NCI-H774 (cell line): Measurements from ENCODE around the gene IL36B.

Experiments used
- DNase-seq: peaks from one replicate; lab custom pipeline; 2025; lab: John Stamatoyannopoulos, UW

The IL36B gene

DNA sequence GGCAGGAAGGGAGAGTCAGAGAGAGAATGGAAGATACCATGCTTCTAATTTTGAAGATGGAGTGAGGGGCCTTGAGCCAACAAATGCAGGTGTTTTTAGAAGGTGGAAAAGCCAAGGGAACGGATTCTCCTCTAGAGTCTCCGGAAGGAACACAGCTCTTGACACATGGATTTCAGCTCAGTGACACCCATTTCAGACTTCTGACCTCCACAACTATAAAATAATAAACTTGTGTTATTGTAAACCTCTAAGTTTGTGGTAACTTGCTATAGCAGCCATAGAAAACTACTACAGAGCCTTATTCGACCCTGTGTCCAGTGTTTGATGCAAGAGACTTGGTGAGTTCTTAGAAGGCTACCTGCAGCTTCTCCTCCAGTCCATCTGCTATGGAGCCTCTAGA, 22.9 kb upstream of the IL36B start:
- DNase-seq: no peak

DNA sequence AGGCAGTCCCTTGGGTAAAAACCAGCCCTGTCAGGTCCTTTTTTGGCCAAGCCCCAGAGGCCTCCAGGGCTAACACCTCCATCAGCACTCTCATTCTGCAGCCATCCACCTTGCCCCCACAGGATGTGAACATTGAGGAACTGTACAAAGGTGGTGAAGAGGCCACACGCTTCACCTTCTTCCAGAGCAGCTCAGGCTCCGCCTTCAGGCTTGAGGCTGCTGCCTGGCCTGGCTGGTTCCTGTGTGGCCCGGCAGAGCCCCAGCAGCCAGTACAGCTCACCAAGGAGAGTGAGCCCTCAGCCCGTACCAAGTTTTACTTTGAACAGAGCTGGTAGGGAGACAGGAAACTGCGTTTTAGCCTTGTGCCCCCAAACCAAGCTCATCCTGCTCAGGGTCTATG, 22.4 kb upstream of the IL36B start:
- no peak for DNase-seq

GRCh38 chr2:113073325-113073834, 20.7 kb upstream of the IL36B start:
- DNase-seq: no peak

- DNase-seq: no peak
Observed at GRCh38 chr2:113072584-113072983, 19.9 kb upstream of the IL36B start.

GRCh38 chr2:113070606-113070975, 17.9 kb upstream of the IL36B start:
- no peak for DNase-seq

DNA sequence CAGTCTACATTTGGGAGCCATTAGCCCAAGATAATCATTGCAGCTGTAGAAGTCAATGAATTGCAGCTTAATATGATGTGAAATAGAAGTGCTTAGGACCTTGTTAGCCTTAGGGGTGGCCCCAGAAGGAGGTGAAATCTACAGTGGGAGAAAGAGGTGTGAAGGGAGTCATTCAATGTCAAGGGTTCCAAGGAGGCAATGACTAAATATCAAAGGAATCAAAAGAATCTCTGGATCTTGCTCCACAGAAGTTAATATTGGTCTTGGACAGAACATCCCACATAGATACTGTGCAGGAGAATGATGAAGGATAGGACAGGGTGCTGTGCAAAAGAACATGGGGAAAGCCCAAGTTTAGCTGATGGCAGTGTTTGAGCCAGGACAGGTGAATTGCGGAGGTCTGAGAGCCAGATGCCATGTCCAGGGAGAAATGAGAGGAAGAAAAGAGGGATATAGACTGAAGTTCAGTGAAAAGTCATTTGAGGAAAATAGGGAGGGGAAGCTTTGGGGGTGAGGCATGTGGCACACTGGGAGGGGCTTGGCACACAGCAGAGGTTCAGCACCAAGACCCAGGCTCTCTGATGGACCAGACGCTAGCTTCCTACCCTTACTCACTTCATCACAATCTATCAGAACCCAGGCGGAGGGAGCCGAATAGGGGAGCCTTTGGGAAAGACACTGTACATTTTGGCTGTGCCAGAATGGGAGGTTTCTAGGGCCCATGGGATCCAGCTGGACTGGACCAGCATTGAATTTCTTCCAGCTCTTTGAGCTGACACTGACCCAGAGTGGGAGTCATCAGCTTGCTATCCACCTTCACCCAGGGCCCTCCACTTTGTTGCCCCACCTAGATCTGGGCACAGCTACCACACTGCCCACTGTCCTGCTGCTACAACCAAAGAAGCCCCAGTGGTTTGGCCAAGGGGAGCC, 17.3 kb upstream of the IL36B start:
- DNase-seq: no peak

- no peak for DNase-seq
Observed at GRCh38 chr2:113068706-113069485, 16.2 kb upstream of the IL36B start.

GRCh38 chr2:113068249-113068648, 15.6 kb upstream of the IL36B start:
- no peak for DNase-seq

DNA sequence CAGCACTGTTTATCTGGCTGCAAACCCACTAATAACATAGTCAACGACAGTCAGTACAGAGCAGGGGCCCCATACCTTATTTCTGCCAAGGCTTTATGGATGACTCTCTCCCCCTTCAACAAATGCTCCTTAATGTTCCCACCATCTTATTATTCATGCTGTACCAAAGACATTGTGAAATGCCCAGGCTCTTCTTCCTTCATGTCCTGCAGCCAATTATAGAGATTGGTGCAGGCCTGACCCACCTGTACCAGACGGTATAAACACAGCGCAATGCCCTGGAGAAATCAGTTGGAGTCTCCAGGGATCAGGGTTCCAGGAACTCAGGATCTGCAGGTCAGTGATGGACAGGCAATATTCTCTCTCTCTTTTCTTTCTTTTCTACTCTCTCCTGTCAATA, 15.0 kb upstream of the IL36B start, which contains the start of gene IL1F10:
IL1F10 (plus strand) TSS at position 290 of the 400 bp plus-strand sequence. CDS start 4,769 bp downstream, outside the sequence.
- no peak for DNase-seq

- DNase-seq: no peak
Observed at GRCh38 chr2:113064898-113065297, 12.2 kb upstream of the IL36B start.

DNA sequence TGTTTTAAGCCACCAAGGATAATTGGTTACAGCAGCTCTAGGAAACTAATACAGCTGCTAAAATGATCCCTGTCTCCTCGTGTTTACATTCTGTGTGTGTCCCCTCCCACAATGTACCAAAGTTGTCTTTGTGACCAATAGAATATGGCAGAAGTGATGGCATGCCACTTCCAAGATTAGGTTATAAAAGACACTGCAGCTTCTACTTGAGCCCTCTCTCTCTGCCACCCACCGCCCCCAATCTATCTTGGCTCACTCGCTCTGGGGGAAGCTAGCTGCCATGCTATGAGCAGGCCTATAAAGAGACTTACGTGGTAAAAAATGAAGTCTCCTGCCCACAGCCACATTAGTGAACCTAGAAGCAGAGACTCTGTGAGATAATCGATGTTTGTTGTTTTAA, 11.6 kb upstream of the IL36B start:
- no peak for DNase-seq

DNA sequence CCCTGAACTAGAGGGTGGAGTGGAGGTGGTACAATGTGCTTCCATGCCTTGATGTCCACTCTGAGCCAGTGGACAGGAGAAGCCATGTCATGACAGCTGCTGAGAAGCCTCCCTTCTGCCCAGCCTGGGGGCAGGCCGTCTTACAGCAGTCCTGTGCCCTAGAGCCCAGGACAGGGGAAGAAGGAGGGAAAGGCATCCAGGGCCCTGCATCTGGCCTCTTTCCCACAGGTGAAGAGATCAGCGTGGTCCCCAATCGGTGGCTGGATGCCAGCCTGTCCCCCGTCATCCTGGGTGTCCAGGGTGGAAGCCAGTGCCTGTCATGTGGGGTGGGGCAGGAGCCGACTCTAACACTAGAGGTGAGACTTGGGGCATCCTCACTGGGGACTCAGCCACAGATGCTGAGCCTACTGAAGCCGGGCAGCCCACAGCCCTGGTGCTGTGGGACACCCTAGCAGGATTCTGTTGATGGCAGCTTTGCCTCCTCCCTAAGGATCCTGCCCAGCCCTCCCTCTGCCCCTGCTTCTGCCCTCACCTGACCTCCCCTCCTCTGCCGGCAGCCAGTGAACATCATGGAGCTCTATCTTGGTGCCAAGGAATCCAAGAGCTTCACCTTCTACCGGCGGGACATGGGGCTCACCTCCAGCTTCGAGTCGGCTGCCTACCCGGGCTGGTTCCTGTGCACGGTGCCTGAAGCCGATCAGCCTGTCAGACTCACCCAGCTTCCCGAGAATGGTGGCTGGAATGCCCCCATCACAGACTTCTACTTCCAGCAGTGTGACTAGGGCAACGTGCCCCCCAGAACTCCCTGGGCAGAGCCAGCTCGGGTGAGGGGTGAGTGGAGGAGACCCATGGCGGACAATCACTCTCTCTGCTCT, 9.5 kb upstream of the IL36B start:
- DNase-seq: no peak

DNA sequence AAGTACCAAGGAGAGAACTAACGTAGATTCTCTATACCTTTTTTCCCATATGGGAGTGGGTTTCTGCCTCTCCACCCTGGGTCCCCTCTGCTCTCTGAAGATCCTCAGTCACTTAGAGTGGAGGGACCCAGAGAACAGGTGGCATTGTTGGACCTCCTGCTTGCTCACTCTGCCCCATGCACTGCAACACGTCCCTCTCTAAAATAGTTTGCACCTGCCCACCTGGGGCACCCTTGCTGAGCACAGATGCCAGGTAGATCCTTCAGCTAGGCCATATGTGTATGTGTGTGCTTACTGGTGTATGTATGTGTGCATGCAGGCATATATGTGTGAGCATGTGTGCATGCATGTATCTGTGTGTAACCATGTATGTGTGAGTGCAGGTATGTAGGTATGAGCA, 8.6 kb upstream of the IL36B start:
- no peak for DNase-seq

GRCh38 chr2:113060796-113061195, 8.1 kb upstream of the IL36B start:
- no peak for DNase-seq

- DNase-seq: no peak
Observed at GRCh38 chr2:113060396-113060795, 7.7 kb upstream of the IL36B start.

DNA sequence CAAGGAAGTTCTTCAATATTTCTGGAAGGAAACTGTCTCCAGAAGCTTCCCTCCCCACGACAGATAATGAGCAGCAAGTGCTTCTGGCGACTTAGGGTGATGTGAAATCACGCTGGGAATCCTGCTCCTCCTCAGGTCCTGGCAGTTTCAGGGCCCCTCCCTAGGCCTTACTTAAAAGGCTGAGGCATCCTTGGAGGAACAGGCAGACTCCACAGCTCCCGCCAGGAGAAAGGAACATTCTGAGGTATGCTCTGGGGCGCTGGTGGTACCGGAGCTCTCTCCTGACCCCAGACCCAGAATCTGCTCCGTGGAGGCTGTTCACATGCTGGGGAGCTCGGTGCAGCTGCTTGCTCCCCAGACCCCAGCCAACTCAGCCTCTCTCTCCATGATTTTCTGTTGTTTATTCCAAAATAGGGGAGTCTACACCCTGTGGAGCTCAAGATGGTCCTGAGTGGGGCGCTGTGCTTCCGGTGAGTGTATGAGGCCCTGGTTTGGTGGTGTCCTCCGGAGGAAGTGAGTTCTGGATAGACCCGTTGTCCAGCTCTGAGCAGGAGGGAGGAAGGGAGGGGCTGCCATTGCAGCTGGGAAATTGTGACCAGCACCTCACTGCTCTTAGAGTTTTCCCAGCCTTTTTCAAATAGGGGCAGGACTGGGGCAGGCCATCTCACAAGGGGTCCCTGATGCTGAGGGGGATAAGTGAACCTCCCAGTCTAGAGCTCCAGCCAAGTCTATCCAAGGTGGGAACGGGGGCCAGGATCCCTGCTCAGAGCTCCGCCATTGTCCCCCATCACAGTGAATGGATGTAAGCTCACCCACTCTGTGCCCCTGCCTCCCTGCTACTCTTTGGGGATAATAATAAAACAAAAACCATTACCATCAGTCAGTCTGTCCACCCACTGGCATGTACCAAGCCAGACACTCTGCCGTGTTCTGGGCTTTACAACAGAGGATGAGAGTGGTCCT, 6.6 kb upstream of the IL36B start, which contains the start of gene IL36RN:
IL36RN (plus strand) TSS at position 201 of the 963 bp plus-strand sequence; CDS start at position 442, 241 bp downstream.
- no peak for DNase-seq

GRCh38 chr2:113058411-113058994, 5.8 kb upstream of the IL36B start:
- no peak for DNase-seq

DNA sequence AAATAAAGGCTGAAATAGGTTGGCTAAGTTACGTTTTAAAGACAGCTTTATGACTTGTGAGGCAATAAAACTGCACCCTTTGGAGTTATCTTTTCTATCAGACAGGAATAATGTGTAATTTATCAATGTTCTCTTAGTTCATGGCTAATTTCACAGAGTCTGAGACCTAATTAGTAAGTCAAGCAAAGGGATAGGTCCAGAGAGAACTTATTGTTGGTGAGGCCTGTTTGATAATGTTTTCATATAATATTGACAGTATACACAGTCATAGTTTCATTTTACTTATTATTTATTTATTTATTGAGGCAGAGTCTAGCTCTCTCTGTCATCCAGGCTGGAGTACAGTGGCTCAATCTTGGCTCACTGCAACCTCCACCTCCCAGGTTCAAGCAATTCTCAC, 4.5 kb upstream of the IL36B start:
- no peak for DNase-seq

- DNase-seq: no peak
Observed at GRCh38 chr2:113056521-113056920, 3.9 kb upstream of the IL36B start.

GRCh38 chr2:113054066-113054465, 1.4 kb upstream of the IL36B start:
- DNase-seq: no peak
